A549 (cell line): ENCODE results near the gene GRID2. TPM values are rescaled to one million over a fixed set of nuclear protein-coding genes. Genes with fewer than 3 reads are reported as not detected.

ENCODE experiments used
- ATAC-seq, 2 experiments: fragments of 200-7000 bp in 1 of 2; fragments of >200 bp in 1 of 2; cut with Nextera tagmentation in 1 of 2; cut with Tn5 transposase in 1 of 2; 3 replicates each; pipeline versions ENCODE4 v1.8.0 to v1.9.1; 2018 to 2020; ENCODE audit warnings: mild to moderate bottlenecking in 1 of 2, moderate library complexity in 1 of 2
- CTCF ChIA-PET: fragments of 300-600 bp; sonication (Branson Sonifier 250); formaldehyde crosslinking; extraction: SDS; loops from one replicate; lab custom pipeline; 2021; ENCODE audit warnings: antibody characterized with exemption, inconsistent platforms; lab: Yijun Ruan, JAX
- POLR2A ChIA-PET: fragments of 350-600 bp; formaldehyde crosslinking; extraction: SDS; loops from one replicate; lab custom pipeline; 2021; ENCODE audit warnings: antibody characterized with exemption, inconsistent platforms; lab: Yijun Ruan, JAX
- DNase-seq, 2 experiments: peaks; one replicate each; pipeline versions ENCODE4 v3.0.0 to v3.0.0-alpha.2; 2011 to 2016; ENCODE audit warnings: low read depth in 1 of 2, low spot score in 1 of 2
- FAIRE-seq: peaks from 2 replicates; lab custom pipeline; 2011; peaks lifted over from hg19 to GRCh38; lab: Jason Lieb, UNC
- H3K27ac ChIP-seq, 2 experiments: fragments of >200 bp; sonication (Bioruptor Twin); formaldehyde crosslinking; 3 replicates each; pipeline ENCODE4 v1.5.1; 2016 to 2017
- H3K4me1 ChIP-seq: fragments of >200 bp; sonication (Bioruptor Twin); formaldehyde crosslinking; 3 replicates; pipeline ENCODE4 v1.6.1; 2016
- H3K4me2 ChIP-seq: fragments of >200 bp; sonication (Bioruptor Twin); formaldehyde crosslinking; 3 replicates; pipeline ENCODE4 v1.6.1; 2016
- H3K4me3 ChIP-seq: fragments of >200 bp; sonication (Bioruptor Twin); formaldehyde crosslinking; 3 replicates; pipeline ENCODE4 v1.5.1; 2016
- H3K9me3 ChIP-seq: fragments of >200 bp; sonication (Bioruptor Twin); formaldehyde crosslinking; 3 replicates; pipeline ENCODE4 v1.6.1; 2016
- ATOH8 ChIP-seq: fragments of 250-450 bp; sonication (Bioruptor Pico); IDR thresholded peaks from 2 replicates; pipeline ENCODE4 v1.5.0; 2020; ENCODE audit warnings: low read depth, mild to moderate bottlenecking, moderate library complexity
- BCL3 ChIP-seq: fragments of >200 bp; sonication (Bioruptor Twin); formaldehyde crosslinking; IDR thresholded peaks from 3 replicates; pipeline ENCODE4 v1.6.1; 2016
- BHLHE40 ChIP-seq: IDR thresholded peaks from 2 replicates; pipeline ENCODE4 v1.6.1; 2012; ENCODE audit warnings: low read depth, low read length, inconsistent platforms
- CEBPB ChIP-seq, 2 experiments: fragments of >200 bp in 1 of 2; sonication (Bioruptor Twin) in 1 of 2; formaldehyde crosslinking in 1 of 2; IDR thresholded peaks; 2 replicates each; pipeline ENCODE4 v1.6.1; 2012 to 2016
- CHD2 ChIP-seq: fragments of 150-350 bp; IDR thresholded peaks from 2 replicates; pipeline ENCODE4 v1.6.1; 2014; ENCODE audit warnings: low read length; ENCODE audit not compliant: partially characterized antibody
- EP300 ChIP-seq, 2 experiments: fragments of >200 bp; sonication (Bioruptor Twin); formaldehyde crosslinking; IDR thresholded peaks; 2 replicates in 1 of 2; 3 replicates in 1 of 2; pipeline ENCODE4 v1.6.1; 2016 to 2017
- ESRRA ChIP-seq: fragments of 150-350 bp; IDR thresholded peaks from 2 replicates; pipeline ENCODE4 v1.6.1; 2014; ENCODE audit warnings: mild to moderate bottlenecking, low read length, borderline replicate concordance
- FOSB ChIP-seq: fragments of 250-450 bp; sonication (Bioruptor Pico); IDR thresholded peaks from 2 replicates; pipeline ENCODE4 v1.5.0; 2020; ENCODE audit warnings: mild to moderate bottlenecking, moderate library complexity
- GATA3 ChIP-seq: IDR thresholded peaks from 2 replicates; pipeline ENCODE4 v1.6.1; 2012; ENCODE audit warnings: borderline replicate concordance
- HEYL ChIP-seq: fragments of 250-450 bp; sonication (Bioruptor Pico); IDR thresholded peaks from 2 replicates; pipeline ENCODE4 v1.8.0; 2021; ENCODE audit warnings: mild to moderate bottlenecking, moderate library complexity
- HMGXB4 ChIP-seq: fragments of 250-450 bp; sonication (Bioruptor Pico); IDR thresholded peaks from 2 replicates; pipeline ENCODE4 v1.5.0; 2021; ENCODE audit warnings: mild to moderate bottlenecking, moderate library complexity, borderline replicate concordance
- HOXB13 ChIP-seq: fragments of 250-450 bp; sonication (Bioruptor Pico); IDR thresholded peaks from 2 replicates; pipeline ENCODE4 v1.5.0; 2020; ENCODE audit warnings: low read depth, mild to moderate bottlenecking, moderate library complexity
- HOXB5 ChIP-seq: fragments of 250-450 bp; sonication (Bioruptor Pico); IDR thresholded peaks from 2 replicates; pipeline ENCODE4 v1.5.0; 2020; ENCODE audit warnings: mild to moderate bottlenecking, moderate library complexity
- JUN ChIP-seq, 2 experiments: fragments of >200 bp; sonication (Bioruptor Twin); formaldehyde crosslinking; IDR thresholded peaks; 2 replicates in 1 of 2; 3 replicates in 1 of 2; pipeline ENCODE4 v1.6.1; 2016 to 2017
- JUNB ChIP-seq: fragments of >200 bp; sonication (Bioruptor Twin); formaldehyde crosslinking; IDR thresholded peaks from 2 replicates; pipeline ENCODE4 v1.6.1; 2016
- KDM1A ChIP-seq: fragments of 200-600 bp; sonication (generic); IDR thresholded peaks from 2 replicates; pipeline ENCODE4 v1.6.1; 2016; ENCODE audit warnings: low read depth, mild to moderate bottlenecking
- KDM5A ChIP-seq: fragments of 200-600 bp; sonication (generic); IDR thresholded peaks from 2 replicates; pipeline ENCODE4 v1.6.1; 2016; ENCODE audit warnings: antibody characterized with exemption, mild to moderate bottlenecking
- MAFK ChIP-seq: fragments of 450-650 bp; IDR thresholded peaks from 2 replicates; pipeline ENCODE4 v1.6.1; 2014; ENCODE audit not compliant: partially characterized antibody
- MAX ChIP-seq: IDR thresholded peaks from 2 replicates; pipeline ENCODE4 v1.6.1; 2012
- MAZ ChIP-seq: fragments of 150-350 bp; IDR thresholded peaks from 2 replicates; pipeline ENCODE4 v1.6.1; 2014; ENCODE audit warnings: antibody characterized with exemption, low read depth, low read length, borderline replicate concordance
- MYC ChIP-seq: IDR thresholded peaks from 2 replicates; pipeline ENCODE4 v1.6.1; 2012; ENCODE audit warnings: mild to moderate bottlenecking, inconsistent platforms, low read length, improper control_type of control experiment, borderline replicate concordance
- NPAS2 ChIP-seq: fragments of 250-450 bp; sonication (Bioruptor Pico); IDR thresholded peaks from 2 replicates; pipeline ENCODE4 v1.8.0; 2022; ENCODE audit warnings: mild to moderate bottlenecking, moderate library complexity, borderline replicate concordance
- POLR2A ChIP-seq: IDR thresholded peaks from 2 replicates; pipeline ENCODE4 v1.6.1; 2012; ENCODE audit warnings: mild to moderate bottlenecking, low read length
- RAD21 ChIP-seq, 2 experiments: fragments of >200 bp in 1 of 2; sonication (Bioruptor Twin) in 1 of 2; formaldehyde crosslinking in 1 of 2; IDR thresholded peaks in 1 of 2; conservative IDR thresholded peaks in 1 of 2; 2 replicates in 1 of 2; 3 replicates in 1 of 2; pipeline ENCODE4 v1.6.1; 2012 to 2018; ENCODE audit warnings: inconsistent platforms in 1 of 2
- RARB ChIP-seq: fragments of 250-450 bp; sonication (Bioruptor Pico); IDR thresholded peaks from 2 replicates; pipeline ENCODE4 v1.8.0; 2021; ENCODE audit warnings: mild to moderate bottlenecking, moderate library complexity
- RFX5 ChIP-seq: fragments of 450-650 bp; IDR thresholded peaks from 2 replicates; pipeline ENCODE4 v1.7.1; 2014; ENCODE audit warnings: antibody characterized with exemption, mild to moderate bottlenecking, moderate library complexity
- TP53 ChIP-seq: fragments of 250-450 bp; sonication (Bioruptor Pico); IDR thresholded peaks from 2 replicates; pipeline ENCODE4 v1.5.0; 2021; ENCODE audit warnings: mild to moderate bottlenecking, moderate library complexity
- ZC3H11A ChIP-seq: fragments of 450-650 bp; IDR thresholded peaks from 2 replicates; pipeline ENCODE4 v1.6.1; 2014; ENCODE audit warnings: antibody characterized with exemption, mild to moderate bottlenecking
- ZFP36 ChIP-seq: fragments of 450-650 bp; IDR thresholded peaks from 2 replicates; pipeline ENCODE4 v1.6.1; 2014; ENCODE audit warnings: borderline replicate concordance; ENCODE audit not compliant: partially characterized antibody
- WGBS: methylation state at CpG from one replicate; pipeline ENCODE4 v1.1.6; 2017; ENCODE audit errors: missing lambda C conversion rate; 5-methylcytosine and 5-hydroxymethylcytosine counted together
- polyA plus RNA-seq, 4 experiments: library from polyadenylated mRNA; depleted of rRNA in 3 of 4; stranded (reverse); fragments of >200 nt; fragmentation: RNase III in 1 of 4; extraction: RNeasy Plus Mini Kit Qiagen cat#74134 plus additional on column Dnase treatment in 1 of 4; gene quantifications; 2 replicates in 3 of 4; 3 replicates in 1 of 4; pipeline ENCODE4 v1.2.3, GENCODE V29; 2011 to 2017

The GRID2 gene
- polyA plus RNA-seq, 2 of the 4 experiments (the other 2 are of a cell fraction), result not detected

GRCh38 chr4:93320356-93320755 is 1016.6 kb downstream of the GRID2 start:
- no peaks in the 10 kb centered on the region for H3K4me1 ChIP-seq
- H3K4me2 ChIP-seq, result no peak overlapping the region
- FAIRE-seq (no peak), DNase-seq (no peak), ATAC-seq (no peak)
- POLR2A ChIA-PET, result no interaction called here
- H3K9me3 ChIP-seq, result no peaks in the 10 kb centered on the region
- CTCF ChIA-PET, result no interaction called here
- H3K4me3 ChIP-seq, result no peak overlapping the region
- TF ChIP-seq BHLHE40 (no peak), KDM5A (no peak), RFX5 (no peak), RARB (CRISPR knock-in tag) (no peak), HEYL (CRISPR knock-in tag) (no peak)
- TF ChIP-seq, all 56 proteins: peak for 0
- H3K27ac ChIP-seq, result no peak overlapping the region

GRCh38 chr4:93327346-93327745 is 1023.6 kb downstream of the GRID2 start:
- POLR2A ChIA-PET, result no interaction called here
- TF ChIP-seq MAFK (no peak), NPAS2 (CRISPR knock-in tag) (no peak), RFX5 (no peak), KDM1A (no peak), HOXB13 (CRISPR knock-in tag) (no peak)
- TF ChIP-seq, all 56 proteins: peak for 0
- FAIRE-seq (no peak), ATAC-seq (no peak), DNase-seq (no peak)
- H3K4me1 ChIP-seq, result no peaks in the 10 kb centered on the region
- H3K9me3 ChIP-seq, result no peaks in the 10 kb centered on the region
- no peak overlapping the region for H3K27ac ChIP-seq
- no peak overlapping the region for H3K4me2 ChIP-seq
- CTCF ChIA-PET, result no interaction called here
- no peak overlapping the region for H3K4me3 ChIP-seq

GRCh38 chr4:93334003-93334402 is 1030.2 kb downstream of the GRID2 start:
- no peaks in the 10 kb centered on the region for H3K9me3 ChIP-seq
- ATAC-seq, result no peak
- H3K4me3 ChIP-seq, result no peak overlapping the region
- H3K27ac ChIP-seq, result no peak overlapping the region
- DNase-seq, result no peak
- TF ChIP-seq RARB (CRISPR knock-in tag), result no peak
- no peak for TF ChIP-seq HOXB5 (CRISPR knock-in tag)
- TF ChIP-seq BCL3, result no peak
- no peak for TF ChIP-seq EP300 (IDR thresholded peaks at IDR 0.05)
- TF ChIP-seq RAD21 (conservative IDR thresholded peaks at IDR 0.05 in 1 of 2, IDR thresholded peaks at IDR 0.05 in 1 of 2), result no peak
- TF ChIP-seq JUN (IDR thresholded peaks at IDR 0.05), result no peak
- TF ChIP-seq CEBPB (IDR thresholded peaks at IDR 0.05), result no peak
- no peak for TF ChIP-seq CHD2
- FAIRE-seq, result no peak
- POLR2A ChIA-PET, result no interaction called here
- CTCF ChIA-PET, result no interaction called here
- 49% methylated on average over 3 of the region's 3 CpGs for WGBS
- no peaks in the 10 kb centered on the region for H3K4me1 ChIP-seq
- no peak overlapping the region for H3K4me2 ChIP-seq

GRCh38 chr4:93337196-93337595 is 1033.4 kb downstream of the GRID2 start:
- Histone ChIP-seq H3K9me3 (no peaks in the 10 kb centered on the region), H3K4me3 (no peak overlapping the region), H3K27ac (no peak overlapping the region), H3K4me2 (no peak overlapping the region), H3K4me1 (no peaks in the 10 kb centered on the region)
- ATAC-seq (no peak), FAIRE-seq (no peak), DNase-seq (no peak)
- 46% methylated on average over 3 of the region's 3 CpGs for whole genome bisulfite sequencing
- POLR2A ChIA-PET, result no interaction called here
- CTCF ChIA-PET, result no interaction called here
- TF ChIP-seq ZFP36 (no peak), POLR2A (no peak), JUN (IDR thresholded peaks at IDR 0.05) (no peak), HMGXB4 (CRISPR knock-in tag) (no peak), MAX (no peak), ZC3H11A (no peak), MYC (no peak), JUNB (no peak), GATA3 (no peak), KDM1A (no peak), TP53 (CRISPR knock-in tag) (no peak), MAZ (no peak), ATOH8 (CRISPR knock-in tag) (no peak), ESRRA (no peak), FOSB (CRISPR knock-in tag) (no peak)
